HG03521 (cell line): Measurements from ENCODE around the gene STK39.

Experiments
- ATAC-seq: cut with Tn5 transposase; IDR thresholded peaks from one replicate; pipeline ENCODE4 v1.9.1; 2021; ENCODE audit warnings: mild to moderate bottlenecking, moderate library complexity; ENCODE audit not compliant: unreplicated experiment

STK39 gene

GRCh38 chr2:168185583-168186274 is 61.7 kb downstream of the STK39 start:
- ATAC-seq: no peak

- ATAC-seq: no peak
Measured at GRCh38 chr2:168184681-168185513, 62.5 kb downstream of the STK39 start.

GRCh38 chr2:168183308-168183997 is 63.9 kb downstream of the STK39 start:
- ATAC-seq: no peak

GRCh38 chr2:168182550-168183249 is 64.7 kb downstream of the STK39 start:
- no peak for ATAC-seq

- ATAC-seq: no peak
Measured at GRCh38 chr2:168181825-168182224, 65.6 kb downstream of the STK39 start.

- ATAC-seq: no peak
Measured at GRCh38 chr2:168180914-168181313, 66.5 kb downstream of the STK39 start.

GRCh38 chr2:168180483-168180882 is 66.9 kb downstream of the STK39 start:
- no peak for ATAC-seq

- no peak for ATAC-seq
Measured at GRCh38 chr2:168179592-168179991, 67.8 kb downstream of the STK39 start.

GRCh38 chr2:168178520-168179324 is 68.7 kb downstream of the STK39 start:
- ATAC-seq: no peak

- ATAC-seq: no peak
Measured at GRCh38 chr2:168176402-168176801, 71.0 kb downstream of the STK39 start.

- ATAC-seq: no peak
Measured at GRCh38 chr2:168175469-168175868, 71.9 kb downstream of the STK39 start.

- no peak for ATAC-seq
Measured at GRCh38 chr2:168174756-168175155, 72.6 kb downstream of the STK39 start.

GRCh38 chr2:168172071-168172470 is 75.3 kb downstream of the STK39 start:
- ATAC-seq: no peak

- no peak for ATAC-seq
Measured at GRCh38 chr2:168171059-168171762, 76.2 kb downstream of the STK39 start.

GRCh38 chr2:168169097-168169745 is 78.2 kb downstream of the STK39 start:
- no peak for ATAC-seq

- no peak for ATAC-seq
Measured at GRCh38 chr2:168167511-168168263, 79.7 kb downstream of the STK39 start.

GRCh38 chr2:168166902-168167510 is 80.4 kb downstream of the STK39 start:
- no peak for ATAC-seq
